Peyer's patch (tissue), 4 donors: ENCODE measurements around the gene MAPK14. TPM values are rescaled to one million over a fixed set of nuclear protein-coding genes. Genes with fewer than 3 reads are reported as not detected.

Source experiments
- DNase-seq, 3 donors: peaks; one replicate each; pipeline ENCODE4 v3.0.0-alpha.2; 2017 to 2019
- H3K27ac ChIP-seq, 4 donors: fragments of 200-600 bp; sonication (generic); one replicate each; pipeline ENCODE4 v1.5.1; 2016 to 2019
- H3K27me3 ChIP-seq, 2 donors: fragments of 200-600 bp; sonication (generic); one replicate each; pipeline ENCODE4 v1.5.1; 2019
- H3K36me3 ChIP-seq, 3 donors: fragments of 200-600 bp; sonication (generic); one replicate each; pipeline ENCODE4 v1.5.1; 2016 to 2019
- H3K4me1 ChIP-seq, 4 donors: fragments of 200-600 bp; sonication (generic); one replicate each; pipeline ENCODE4 v1.5.1; 2016 to 2019
- H3K4me3 ChIP-seq, 4 donors: fragments of 200-600 bp; sonication (generic); 1 replicate in 3 of 4; 2 replicates in 1 of 4; pipeline ENCODE4 v1.5.1; 2016 to 2019; ENCODE audit warnings: mild to moderate bottlenecking in 1 of 4
- H3K9me3 ChIP-seq, 4 donors: fragments of 200-600 bp; sonication (generic); one replicate each; pipeline ENCODE4 v1.5.1; 2016 to 2019; ENCODE audit warnings: mild to moderate bottlenecking in 1 of 4
- CTCF ChIP-seq, 6 experiments: fragments of 450-650 bp in 4 of 6; fragments of 200-600 bp in 2 of 6; sonication (generic) in 1 of 6; IDR thresholded peaks; one replicate each; pipeline ENCODE4 v1.5.1; 2017 to 2019; ENCODE audit warnings: antibody characterized with exemption in 6 of 6, mild to moderate bottlenecking in 3 of 6, moderate library complexity in 1 of 6
- POLR2A ChIP-seq, 2 donors: fragments of 450-650 bp; IDR thresholded peaks; one replicate each; pipeline ENCODE4 v1.5.1; 2017; ENCODE audit warnings: antibody characterized with exemption in 2 of 2, mild to moderate bottlenecking in 2 of 2, moderate library complexity in 2 of 2
- total RNA-seq, 4 donors: library from RNA; depleted of rRNA; stranded (reverse); fragments of >200 nt; gene quantifications; one replicate each; pipeline ENCODE4 v1.1.0, GENCODE V29; 2016

MAPK14 gene
- total RNA-seq, 4 donors from 2014 or later = 64.4 to 109 (median 97.4) TPM

- Histone ChIP-seq H3K27ac (no peak overlapping the region), H3K4me3 (no peak overlapping the region), H3K4me1 (peaks cover 0 to 10% (median 0%) of the 10 kb centered on the region in 4 donors), H3K9me3 (no peaks in the 10 kb centered on the region), H3K27me3 (no peaks in the 10 kb centered on the region), H3K36me3 (no peaks in the 10 kb centered on the region)
- no peak for DNase-seq
- TF ChIP-seq POLR2A (IDR thresholded peaks at IDR 0.05) (no peak), CTCF (IDR thresholded peaks at IDR 0.05) (no peak)
Measured at GRCh38 chr6:36025260-36025931, 2.2 kb upstream of the MAPK14 start.

- DNase-seq = no peak
- TF ChIP-seq CTCF (IDR thresholded peaks at IDR 0.05) (no peak), POLR2A (IDR thresholded peaks at IDR 0.05) (no peak)
- no peaks in the 10 kb centered on the region for H3K36me3 ChIP-seq
Measured at GRCh38 chr6:36025932-36026327, 1.7 kb upstream of the MAPK14 start.

GRCh38 chr6:36028088-36028876 lies 674 bp downstream of the MAPK14 start:
- Histone ChIP-seq H3K27me3 (no peaks in the 10 kb centered on the region), H3K4me1 (peaks cover 0 to 30% (median 5%) of the 10 kb centered on the region in 4 donors), H3K36me3 (no peaks in the 10 kb centered on the region), H3K9me3 (no peaks in the 10 kb centered on the region), H3K4me3 (peak overlapping the region; percentile 61 to 99 (median 93)), H3K27ac (peak overlapping the region; percentile 84 to 97 (median 94))
- TF ChIP-seq POLR2A (IDR thresholded peaks at IDR 0.05) = no peak
- TF ChIP-seq CTCF (IDR thresholded peaks at IDR 0.05) = no peak
- DNase-seq = peak in 2 of 3 donors; percentile 41 to 65

More at GRCh38 chr6:36025932-36026327, 1.7 kb upstream of the MAPK14 start:
- H3K4me1 ChIP-seq = peaks cover 0 to 16% (median 0%) of the 10 kb centered on the region in 4 donors
- H3K27ac ChIP-seq = no peak overlapping the region
- H3K4me3 ChIP-seq = no peak overlapping the region
- H3K27me3 ChIP-seq = no peaks in the 10 kb centered on the region
- no peaks in the 10 kb centered on the region for H3K9me3 ChIP-seq

GRCh38 chr6:36028877-36029324 lies 1.3 kb downstream of the MAPK14 start:
- H3K27ac ChIP-seq = peak overlapping the region; percentile 84 to 97 (median 94)
- DNase-seq = peak; percentile 63 to 85 (median 79)
- TF ChIP-seq POLR2A (IDR thresholded peaks at IDR 0.05) = peak in 1 of 2 donors; percentile 25
- no peak for TF ChIP-seq CTCF (IDR thresholded peaks at IDR 0.05)
- H3K9me3 ChIP-seq = no peaks in the 10 kb centered on the region
- H3K4me3 ChIP-seq = peak overlapping the region; percentile 61 to 99 (median 93)
- H3K36me3 ChIP-seq = no peaks in the 10 kb centered on the region
- H3K4me1 ChIP-seq = peaks cover 0 to 36% (median 5%) of the 10 kb centered on the region in 4 donors
- no peaks in the 10 kb centered on the region for H3K27me3 ChIP-seq

GRCh38 chr6:36029464-36029863 lies 1.9 kb downstream of the MAPK14 start:
- H3K27ac ChIP-seq = peak overlapping the region in 3 of 4 donors; percentile 84 to 96 (median 93)
- H3K27me3 ChIP-seq = no peaks in the 10 kb centered on the region
- H3K4me1 ChIP-seq = peaks cover 0 to 39% (median 5%) of the 10 kb centered on the region in 4 donors
- no peaks in the 10 kb centered on the region for H3K9me3 ChIP-seq
- DNase-seq = no peak
- no peak for TF ChIP-seq CTCF (IDR thresholded peaks at IDR 0.05)
- no peak for TF ChIP-seq POLR2A (IDR thresholded peaks at IDR 0.05)
- H3K36me3 ChIP-seq = no peaks in the 10 kb centered on the region
- H3K4me3 ChIP-seq = peak overlapping the region; percentile 61 to 99 (median 93)
